Dermis blood vessel endothelial cell (primary cell): Measurements from ENCODE around the gene FAT2. TPM values are rescaled to one million over a fixed set of nuclear protein-coding genes. Genes with fewer than 3 reads are reported as not detected.
"Not testable (repeated sequence)": the region's sequence is repeated elsewhere in the genome, so short reads cannot be mapped to it uniquely, and the experiment has no call there.

Source experiments
- DNase-seq: peaks from one replicate; pipeline ENCODE4 v3.0.0; 2010
- total RNA-seq: library from RNA; depleted of rRNA; stranded (reverse); fragments of >200 nt; gene quantifications from 2 replicates; pipeline ENCODE4 v1.2.3, GENCODE V29; 2014

Gene FAT2
- total RNA-seq, 1 donor from 2014 or later: under 0.01 TPM

- DNase-seq: no peak
These were observed 21.7 kb upstream of the FAT2 start for GRCh38 chr5:151612689-151613427.

GRCh38 chr5:151611127-151611775 is 20.1 kb upstream of the FAT2 start:
- no peak for DNase-seq

GRCh38 chr5:151608522-151608921 is 17.4 kb upstream of the FAT2 start:
- DNase-seq: no peak

GRCh38 chr5:151607304-151607703 is 16.2 kb upstream of the FAT2 start:
- no peak for DNase-seq

- no peak for DNase-seq
These were observed 14.4 kb upstream of the FAT2 start for GRCh38 chr5:151605559-151605958.

- DNase-seq: no peak
These were observed 11.7 kb upstream of the FAT2 start for GRCh38 chr5:151602806-151603205.

- DNase-seq: no peak
These were observed 10.3 kb upstream of the FAT2 start for GRCh38 chr5:151601391-151601790.

- no peak for DNase-seq
These were observed 9.0 kb upstream of the FAT2 start for GRCh38 chr5:151600069-151600665.

GRCh38 chr5:151598984-151599383 is 7.9 kb upstream of the FAT2 start:
- DNase-seq: no peak

GRCh38 chr5:151598549-151598948 is 7.4 kb upstream of the FAT2 start:
- no peak for DNase-seq

GRCh38 chr5:151597749-151598148 is 6.6 kb upstream of the FAT2 start:
- DNase-seq: no peak

- no peak for DNase-seq
These were observed 5.9 kb upstream of the FAT2 start for GRCh38 chr5:151596828-151597539.

GRCh38 chr5:151595411-151595826 is 4.3 kb upstream of the FAT2 start:
- DNase-seq: no peak

- DNase-seq: no peak
These were observed 1.8 kb upstream of the FAT2 start for GRCh38 chr5:151592855-151593408.

GRCh38 chr5:151589878-151590570 is 1.1 kb downstream of the FAT2 start:
- DNase-seq: no peak

GRCh38 chr5:151587796-151588555 is 3.2 kb downstream of the FAT2 start:
- DNase-seq: no peak

GRCh38 chr5:151585970-151586369 is 5.2 kb downstream of the FAT2 start:
- no peak for DNase-seq

- DNase-seq: not testable (repeated sequence)
These were observed 5.8 kb downstream of the FAT2 start for GRCh38 chr5:151585344-151585743.

- DNase-seq: no peak
These were observed 6.8 kb downstream of the FAT2 start for GRCh38 chr5:151584057-151584937.

- no peak for DNase-seq
These were observed 9.1 kb downstream of the FAT2 start for GRCh38 chr5:151581812-151582583.
